ENCODE results near the gene GGA1.
A peak's percentile ranks its signal among the peaks of the same experiment; 100 is the strongest.

Gene GGA1

DNA sequence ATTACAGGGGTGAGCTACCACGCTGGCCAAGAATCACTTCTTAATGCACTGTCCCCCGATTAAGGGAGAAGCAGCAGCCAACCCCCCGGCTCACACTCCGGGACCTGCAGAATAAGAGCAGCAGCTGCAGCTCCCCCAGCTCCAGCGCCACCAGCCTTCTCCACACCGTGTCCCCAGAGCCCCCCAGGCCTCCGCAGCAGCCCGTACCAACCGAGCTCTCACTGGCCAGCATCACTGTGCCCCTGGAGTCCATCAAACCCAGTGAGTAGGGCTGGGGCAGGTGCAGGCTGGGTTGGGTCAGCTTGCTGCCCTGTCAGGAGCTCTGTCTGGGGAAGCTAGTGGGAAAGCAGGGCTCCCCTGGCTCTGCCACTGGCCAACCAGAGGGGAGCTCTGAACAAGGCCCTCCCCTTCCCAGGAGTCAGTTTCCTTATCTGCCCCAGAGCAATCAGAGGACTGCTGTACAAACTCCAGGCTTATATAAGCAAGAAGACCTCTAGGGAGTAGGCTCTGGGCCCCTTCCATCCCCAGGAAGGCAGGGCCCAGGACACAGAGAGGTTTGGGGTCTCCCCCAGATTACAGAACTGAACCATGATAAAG, 22.3 kb downstream of the GGA1 start:
- no peak for DNase-seq (ENCODE audit: low read depth)

DNA sequence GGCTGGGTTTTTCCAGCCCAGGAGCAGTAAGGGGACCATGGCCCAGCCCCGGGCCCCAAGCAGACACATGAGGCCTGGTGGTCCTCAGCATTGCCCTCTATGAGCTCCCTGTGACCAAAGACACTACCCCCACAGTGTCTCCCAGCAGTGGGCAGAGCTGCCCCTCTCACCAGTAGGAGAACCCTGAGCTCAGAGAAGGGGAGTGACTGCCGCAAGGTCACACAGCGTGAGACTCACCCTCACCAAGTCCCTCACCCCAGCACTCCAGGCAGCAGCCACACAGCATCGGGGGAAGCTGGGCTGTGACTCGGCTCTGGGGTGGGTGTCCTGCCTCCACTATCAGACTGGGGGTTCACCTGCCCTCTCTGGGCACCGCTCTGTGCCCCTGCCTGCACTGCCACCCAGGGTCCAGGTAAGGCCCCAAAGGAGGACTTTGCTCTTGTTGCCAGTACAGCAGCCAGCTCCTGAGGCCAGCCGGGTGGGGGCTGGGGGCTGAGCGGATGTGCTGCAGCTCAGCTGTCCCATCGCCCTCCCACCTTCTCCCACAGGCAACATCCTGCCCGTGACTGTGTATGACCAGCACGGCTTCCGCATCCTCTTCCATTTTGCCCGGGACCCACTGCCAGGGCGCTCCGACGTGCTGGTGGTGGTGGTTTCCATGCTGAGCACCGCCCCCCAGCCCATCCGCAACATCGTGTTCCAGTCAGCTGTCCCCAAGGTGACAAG, 23.0 kb downstream of the GGA1 start:
- no peak for DNase-seq (ENCODE audit: low read depth)

DNA sequence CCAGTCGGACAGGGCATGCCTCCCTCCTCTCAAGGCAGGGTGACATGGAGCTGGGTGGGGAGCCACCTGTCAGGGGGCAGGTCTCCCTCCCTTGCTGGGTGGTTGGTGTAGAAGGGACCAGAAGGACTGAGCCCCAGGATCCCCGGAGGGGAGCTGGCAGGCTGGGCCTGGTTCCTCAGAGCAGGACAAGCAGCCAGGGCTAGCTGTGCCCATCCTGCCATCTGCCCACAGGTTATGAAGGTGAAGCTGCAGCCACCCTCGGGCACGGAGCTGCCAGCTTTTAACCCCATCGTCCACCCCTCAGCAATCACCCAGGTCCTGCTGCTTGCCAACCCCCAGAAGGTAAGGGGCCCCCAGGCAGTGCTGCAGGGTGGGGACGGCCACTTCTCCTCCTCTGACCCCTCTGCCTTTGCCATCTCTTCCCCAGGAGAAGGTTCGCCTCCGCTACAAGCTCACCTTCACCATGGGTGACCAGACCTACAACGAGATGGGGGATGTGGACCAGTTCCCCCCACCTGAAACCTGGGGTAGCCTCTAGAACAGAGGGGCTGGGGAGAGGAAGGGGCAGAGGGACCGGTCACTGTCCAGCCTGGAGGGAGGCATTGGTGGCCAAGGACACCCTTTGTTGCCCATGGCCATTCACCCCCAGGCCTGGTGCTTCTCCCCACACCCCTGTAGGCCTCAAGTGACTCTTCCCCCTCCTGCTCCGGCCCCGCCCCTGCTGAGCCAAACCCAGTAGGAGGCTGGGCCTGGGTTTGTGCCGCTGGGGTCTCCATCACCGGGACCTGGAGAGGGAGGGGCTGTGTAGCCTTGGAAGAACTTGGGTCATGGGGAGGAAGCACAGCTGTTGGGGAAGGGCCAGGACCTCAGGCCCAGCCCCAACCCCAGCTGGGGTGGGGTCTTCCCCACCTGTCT, 23.8 kb downstream of the GGA1 start:
- no peak for DNase-seq (ENCODE audit: low read depth)

GRCh38 chr22:37633089-37633624, 24.5 kb downstream of the GGA1 start:
- no peak for DNase-seq (ENCODE audit: low read depth)

DNA sequence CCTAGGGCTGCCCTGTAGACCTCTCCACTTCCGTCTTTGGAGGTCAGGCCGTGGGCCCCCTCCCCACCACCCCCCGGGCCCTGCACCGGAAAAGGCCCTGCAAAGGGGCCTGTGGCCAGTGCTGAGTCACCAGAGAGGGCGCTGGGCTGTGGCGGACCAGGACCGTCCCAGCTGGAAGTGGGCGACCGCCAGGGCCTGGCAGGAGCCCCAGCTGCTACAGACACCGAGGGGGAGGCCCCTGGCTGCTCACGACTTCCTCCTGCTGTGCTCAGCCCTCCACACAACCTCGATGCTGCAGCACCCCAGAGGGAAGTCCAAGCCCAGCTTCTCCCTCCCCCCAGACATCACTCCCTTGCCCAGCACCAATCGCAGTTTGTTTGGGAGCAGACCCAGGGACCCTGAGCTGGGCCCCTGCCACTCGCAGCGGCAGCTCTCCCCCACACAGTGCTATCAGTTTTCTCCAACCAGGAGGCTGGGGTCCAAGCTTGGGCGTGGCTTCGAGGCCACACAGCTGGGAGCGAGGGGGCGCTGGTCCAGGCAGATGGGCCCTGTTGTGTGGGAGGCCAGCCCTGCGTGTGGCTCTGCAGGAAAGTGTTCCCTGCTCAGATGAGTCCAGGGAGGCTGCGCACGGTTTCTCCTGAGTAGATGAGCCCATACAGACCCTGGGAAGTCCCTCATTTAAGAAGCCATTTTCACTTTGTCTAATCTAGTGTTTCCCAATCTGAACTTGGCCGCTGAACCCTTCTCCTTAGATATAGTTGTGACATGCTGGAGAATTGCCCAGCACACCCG, 25.2 kb downstream of the GGA1 start:
- peak; percentile 69 for DNase-seq (ENCODE audit: low read depth)

GRCh38 chr22:37634417-37634924, 25.8 kb downstream of the GGA1 start:
- no peak for DNase-seq (ENCODE audit: low read depth)

DNA sequence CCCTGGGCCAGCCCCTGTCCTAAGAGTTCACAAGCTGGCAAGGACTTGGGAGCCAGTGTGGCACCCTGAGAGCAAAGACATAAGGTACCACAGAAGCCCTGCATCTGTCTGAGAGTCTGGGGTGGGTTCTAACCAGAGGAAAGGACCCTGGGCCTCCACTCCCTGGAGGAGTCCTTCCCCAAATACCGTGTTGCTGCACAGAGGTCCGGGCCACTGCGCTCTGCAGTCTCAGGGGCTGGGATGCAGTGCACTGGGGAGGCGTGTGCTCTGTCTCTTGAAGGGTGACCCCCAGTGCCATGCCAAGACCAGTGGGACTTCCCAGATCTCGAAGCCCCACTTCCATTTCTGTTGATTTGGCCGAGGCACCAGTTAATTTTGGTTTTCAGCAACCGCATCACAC, 26.5 kb downstream of the GGA1 start:
- no peak for DNase-seq (ENCODE audit: low read depth)

DNA sequence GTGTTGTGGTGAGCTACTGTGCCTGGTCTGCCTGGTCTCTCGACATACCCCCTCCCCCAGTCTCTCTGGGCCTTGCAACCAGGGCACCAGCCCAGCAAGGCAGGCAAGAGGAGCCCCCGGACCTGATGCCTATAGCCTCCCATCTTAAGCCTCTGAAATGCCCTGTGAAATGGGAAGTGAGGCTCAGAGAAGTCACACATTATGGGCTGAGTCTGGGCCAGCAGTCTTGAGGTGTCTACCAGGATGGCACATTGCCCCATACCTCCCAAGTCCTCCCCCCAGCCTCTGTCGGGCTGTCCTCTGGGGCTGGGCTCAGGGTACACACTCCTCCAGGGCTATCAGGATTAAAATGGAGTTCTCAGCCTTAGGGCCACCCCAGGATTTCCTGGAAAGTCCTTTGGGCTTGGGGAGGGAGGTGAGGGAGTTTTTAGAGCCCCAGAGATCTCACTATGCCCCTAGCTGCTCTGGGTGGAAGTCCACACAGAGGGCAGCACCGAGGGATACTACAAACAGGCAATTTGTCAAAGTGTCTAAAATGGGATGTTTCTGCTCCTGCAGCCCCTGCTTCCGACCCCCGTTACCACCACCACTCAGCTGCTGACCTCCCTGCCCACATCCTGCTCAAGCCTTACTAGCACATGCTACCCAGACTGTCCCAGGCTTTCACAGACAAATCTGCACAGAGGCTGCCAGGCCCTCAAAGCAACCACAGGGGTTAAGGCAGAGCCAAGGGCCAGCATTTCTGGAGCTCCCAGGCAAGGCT, 27.7 kb downstream of the GGA1 start:
- DNase-seq (ENCODE audit: low read depth) = no peak

- no peak for DNase-seq (ENCODE audit: low read depth)
Observed at GRCh38 chr22:37636949-37637273, 28.3 kb downstream of the GGA1 start.

DNA sequence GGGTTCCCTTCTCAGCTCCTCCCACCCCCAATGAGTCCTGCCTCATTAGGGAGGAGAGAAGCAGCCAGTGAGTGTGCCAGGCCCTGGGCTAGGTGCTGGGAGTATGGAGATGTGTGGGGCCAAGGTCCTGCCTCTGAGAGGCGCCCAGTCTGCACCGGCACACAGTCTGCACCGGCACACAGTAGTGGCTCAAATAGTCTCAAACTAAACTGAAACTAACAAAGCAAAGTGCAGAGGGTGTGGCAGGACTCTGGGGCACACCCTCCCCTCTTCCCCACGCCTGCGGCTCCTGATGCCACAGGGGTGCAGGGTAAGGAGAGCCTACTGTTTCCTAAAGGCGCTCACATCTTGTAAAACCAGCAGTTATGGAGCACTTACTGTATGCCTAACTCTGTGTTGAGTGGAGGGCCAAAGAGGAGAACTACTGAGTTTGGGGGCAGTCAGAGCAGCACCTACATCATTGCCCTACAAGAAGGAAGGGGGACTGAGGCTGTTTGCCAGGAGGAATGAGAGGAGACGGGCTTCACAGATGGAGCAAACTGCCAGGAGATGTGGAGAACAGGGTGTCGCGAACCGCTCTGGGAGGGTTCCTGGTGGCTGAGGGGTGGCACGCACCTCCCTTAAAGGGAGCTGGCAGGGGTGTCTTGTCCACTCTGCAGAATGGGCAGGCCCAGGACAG, 29.9 kb downstream of the GGA1 start:
- no peak for DNase-seq (ENCODE audit: low read depth)

GRCh38 chr22:37639070-37639760, 30.6 kb downstream of the GGA1 start, which contains the start of gene SH3BP1:
Gene SH3BP1, plus strand, starts transcription at chr22:37639669. Its CDS starts 119 bp downstream, at chr22:37639788.
- DNase-seq (ENCODE audit: low read depth) = no peak

- DNase-seq (ENCODE audit: low read depth) = no peak
Observed at GRCh38 chr22:37639771-37640590, 31.3 kb downstream of the GGA1 start.

GRCh38 chr22:37640591-37641560, 32.2 kb downstream of the GGA1 start:
- DNase-seq (ENCODE audit: low read depth) = no peak

GRCh38 chr22:37641561-37641949, 32.9 kb downstream of the GGA1 start:
- no peak for DNase-seq (ENCODE audit: low read depth)

- no peak for DNase-seq (ENCODE audit: low read depth)
Observed at GRCh38 chr22:37643225-37643847, 34.7 kb downstream of the GGA1 start.

GRCh38 chr22:37647317-37647716, 38.7 kb downstream of the GGA1 start:
- no peak for DNase-seq (ENCODE audit: low read depth)

DNA sequence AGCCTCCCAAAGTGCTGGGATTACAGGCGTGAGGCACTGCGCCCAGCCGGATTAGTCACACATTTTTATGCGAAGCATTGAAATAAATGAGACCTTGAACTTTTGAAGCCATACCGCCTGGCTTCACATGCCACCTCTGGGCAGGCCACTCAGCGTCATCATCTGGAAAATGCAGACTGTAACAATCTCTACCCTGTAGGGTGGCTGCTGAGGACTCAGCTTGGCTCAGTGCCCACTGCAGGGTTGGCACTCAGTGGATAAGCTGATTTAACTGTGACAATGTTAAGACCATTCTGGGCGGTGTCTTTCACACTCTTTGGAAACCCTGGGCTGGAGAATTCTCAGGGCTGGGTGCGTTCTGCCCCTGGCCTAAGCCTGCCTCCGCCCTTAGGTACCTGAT, 39.3 kb downstream of the GGA1 start:
- DNase-seq (ENCODE audit: low read depth) = no peak
